ENCODE data around the gene GPANK1.
A peak's percentile ranks its signal among the peaks of the same experiment; 100 is the strongest.

GPANK1 gene

GRCh38 chr6:31639449-31639861 lies 25.3 kb downstream of the GPANK1 start:
- DNase-seq (ENCODE audit: low read depth) = no peak

- no peak for DNase-seq (ENCODE audit: low read depth)
Observed at GRCh38 chr6:31639043-31639442, 25.8 kb downstream of the GPANK1 start.

- no peak for DNase-seq (ENCODE audit: low read depth)
Observed at GRCh38 chr6:31636698-31637596, 27.9 kb downstream of the GPANK1 start.

GRCh38 chr6:31634969-31635575 lies 29.7 kb downstream of the GPANK1 start:
- no peak for DNase-seq (ENCODE audit: low read depth)

- DNase-seq (ENCODE audit: low read depth) = no peak
Observed at GRCh38 chr6:31634131-31634530, 30.7 kb downstream of the GPANK1 start.

- no peak for DNase-seq (ENCODE audit: low read depth)
Observed at GRCh38 chr6:31633447-31633846, 31.4 kb downstream of the GPANK1 start.

- no peak for DNase-seq (ENCODE audit: low read depth)
Observed at GRCh38 chr6:31632279-31632946, 32.4 kb downstream of the GPANK1 start.

GRCh38 chr6:31631681-31632278 lies 33.0 kb downstream of the GPANK1 start:
- DNase-seq (ENCODE audit: low read depth) = no peak

- DNase-seq (ENCODE audit: low read depth) = no peak
Observed at GRCh38 chr6:31631209-31631608, 33.6 kb downstream of the GPANK1 start.

- DNase-seq (ENCODE audit: low read depth) = no peak
Observed at GRCh38 chr6:31630177-31630934, 34.4 kb downstream of the GPANK1 start.

GRCh38 chr6:31629014-31629413 lies 35.8 kb downstream of the GPANK1 start:
- no peak for DNase-seq (ENCODE audit: low read depth)

- DNase-seq (ENCODE audit: low read depth) = no peak
Observed at GRCh38 chr6:31627690-31628287, 37.0 kb downstream of the GPANK1 start.

GRCh38 chr6:31626952-31627351 lies 37.8 kb downstream of the GPANK1 start:
- DNase-seq (ENCODE audit: low read depth) = no peak

- no peak for DNase-seq (ENCODE audit: low read depth)
Observed at GRCh38 chr6:31624070-31624469, 40.7 kb downstream of the GPANK1 start.

- DNase-seq (ENCODE audit: low read depth) = no peak
Observed at GRCh38 chr6:31622684-31623091, 42.1 kb downstream of the GPANK1 start.

GRCh38 chr6:31621991-31622390 lies 42.8 kb downstream of the GPANK1 start:
- no peak for DNase-seq (ENCODE audit: low read depth)

- no peak for DNase-seq (ENCODE audit: low read depth)
Observed at GRCh38 chr6:31621320-31621939, 43.4 kb downstream of the GPANK1 start.

GRCh38 chr6:31620586-31621319 lies 44.0 kb downstream of the GPANK1 start, which contains the start of gene PRRC2A:
Gene PRRC2A, plus strand, starts transcription at chr6:31620715. Its CDS starts 2,075 bp downstream, at chr6:31622790.
- peak; percentile 41 for DNase-seq (ENCODE audit: low read depth)

GRCh38 chr6:31619805-31620585 lies 44.8 kb downstream of the GPANK1 start:
- DNase-seq (ENCODE audit: low read depth) = peak; percentile 99
